Choroid plexus epithelial cell (primary cell): ENCODE results near the gene BRSK2.

Source experiments
- DNase-seq: peaks from one replicate; pipeline ENCODE4 v3.0.0-alpha.2; 2010; ENCODE audit warnings: low read depth
- H3K4me3 ChIP-seq: 2 replicates; pipeline ENCODE4 v1.5.1; 2011; ENCODE audit warnings: low read depth, mild to moderate bottlenecking, control low read depth, low read length, moderate library complexity
- CTCF ChIP-seq: conservative IDR thresholded peaks from 2 replicates; pipeline ENCODE4 v1.5.1; 2011; ENCODE audit warnings: low read depth, mild to moderate bottlenecking, control low read depth, inconsistent platforms, low read length, moderate library complexity

The BRSK2 gene

GRCh38 chr11:1442163-1442562, 52.4 kb downstream of the BRSK2 start:
- no peak for TF ChIP-seq CTCF
- no peak overlapping the region for H3K4me3 ChIP-seq
- DNase-seq: peak; percentile 11

- H3K4me3 ChIP-seq: no peak overlapping the region
- TF ChIP-seq CTCF: no peak
- DNase-seq: no peak
These were observed 53.2 kb downstream of the BRSK2 start for GRCh38 chr11:1442807-1443366.

GRCh38 chr11:1443737-1444136, 54.0 kb downstream of the BRSK2 start:
- TF ChIP-seq CTCF: no peak
- no peak for DNase-seq
- no peak overlapping the region for H3K4me3 ChIP-seq

- TF ChIP-seq CTCF: no peak
- no peak for DNase-seq
- no peak overlapping the region for H3K4me3 ChIP-seq
These were observed 54.6 kb downstream of the BRSK2 start for GRCh38 chr11:1444321-1444720.

- no peak for DNase-seq
- TF ChIP-seq CTCF: no peak
- no peak overlapping the region for H3K4me3 ChIP-seq
These were observed 55.2 kb downstream of the BRSK2 start for GRCh38 chr11:1444823-1445422.

- no peak for TF ChIP-seq CTCF
- H3K4me3 ChIP-seq: no peak overlapping the region
- no peak for DNase-seq
These were observed 56.2 kb downstream of the BRSK2 start for GRCh38 chr11:1445741-1446445.
